GM18498 (cell line): ENCODE measurements around the gene IGF2.

Source experiments
- ATAC-seq: cut with Tn5 transposase; IDR thresholded peaks from one replicate; pipeline ENCODE4 v1.9.1; 2021; ENCODE audit warnings: mild to moderate bottlenecking, moderate library complexity; ENCODE audit not compliant: unreplicated experiment

IGF2 gene

DNA sequence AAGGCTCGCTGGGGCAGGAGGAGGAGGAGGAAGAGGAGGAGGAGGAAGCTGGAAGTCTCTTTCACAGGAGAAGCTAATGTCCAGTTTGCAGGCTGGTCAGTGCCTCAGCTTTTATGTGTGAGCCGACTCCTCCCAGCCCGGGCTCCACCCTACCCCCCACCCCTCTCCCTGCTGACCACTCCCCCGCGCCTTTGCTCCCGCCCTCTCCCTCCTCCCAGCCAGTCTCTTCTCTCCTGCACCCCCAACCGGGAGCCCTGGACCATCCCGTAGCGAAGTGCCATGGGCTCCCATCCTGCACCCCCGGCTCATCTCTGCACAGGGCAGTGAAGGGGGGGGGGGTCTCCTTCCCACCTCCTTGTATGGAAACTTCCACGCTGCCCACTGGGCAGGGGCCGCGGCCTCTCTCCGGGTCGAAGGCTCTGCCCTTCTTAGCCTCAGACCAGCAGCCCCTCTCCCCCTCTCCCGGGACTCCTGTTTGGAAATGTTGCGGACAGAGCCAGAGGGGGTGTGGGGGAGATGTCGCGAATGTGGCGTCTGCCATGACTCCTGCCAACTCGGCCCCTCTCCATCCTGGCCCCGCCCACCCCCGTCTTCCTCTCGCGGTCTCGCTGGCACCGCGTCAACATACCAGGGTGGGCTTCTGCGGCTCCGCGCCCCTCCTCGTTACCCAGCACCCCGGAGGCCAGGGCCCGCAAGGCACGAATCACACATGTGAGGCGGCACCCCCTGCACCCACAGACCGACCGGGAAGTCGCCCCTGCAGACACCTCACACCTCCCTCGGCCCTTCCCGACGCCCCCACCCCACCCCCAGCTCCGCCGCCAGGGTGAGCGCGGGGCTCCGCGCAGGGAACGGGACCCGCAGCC is 1.8 kb downstream of the IGF2 start:
- ATAC-seq: no peak

DNA sequence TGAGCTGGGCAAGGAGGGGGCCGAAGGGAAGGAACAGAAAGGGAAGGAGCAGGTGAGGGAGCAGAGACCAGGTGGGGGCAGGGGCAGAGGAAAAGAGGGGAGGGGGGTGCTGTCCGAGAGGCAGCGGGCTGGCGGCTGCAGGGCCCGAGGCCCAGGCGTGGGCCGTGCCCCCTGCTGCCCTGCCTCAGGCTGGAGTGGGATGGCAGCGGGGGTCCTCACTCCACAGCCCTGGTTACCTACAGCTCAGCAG is 2.3 kb downstream of the IGF2 start:
- no peak for ATAC-seq

DNA sequence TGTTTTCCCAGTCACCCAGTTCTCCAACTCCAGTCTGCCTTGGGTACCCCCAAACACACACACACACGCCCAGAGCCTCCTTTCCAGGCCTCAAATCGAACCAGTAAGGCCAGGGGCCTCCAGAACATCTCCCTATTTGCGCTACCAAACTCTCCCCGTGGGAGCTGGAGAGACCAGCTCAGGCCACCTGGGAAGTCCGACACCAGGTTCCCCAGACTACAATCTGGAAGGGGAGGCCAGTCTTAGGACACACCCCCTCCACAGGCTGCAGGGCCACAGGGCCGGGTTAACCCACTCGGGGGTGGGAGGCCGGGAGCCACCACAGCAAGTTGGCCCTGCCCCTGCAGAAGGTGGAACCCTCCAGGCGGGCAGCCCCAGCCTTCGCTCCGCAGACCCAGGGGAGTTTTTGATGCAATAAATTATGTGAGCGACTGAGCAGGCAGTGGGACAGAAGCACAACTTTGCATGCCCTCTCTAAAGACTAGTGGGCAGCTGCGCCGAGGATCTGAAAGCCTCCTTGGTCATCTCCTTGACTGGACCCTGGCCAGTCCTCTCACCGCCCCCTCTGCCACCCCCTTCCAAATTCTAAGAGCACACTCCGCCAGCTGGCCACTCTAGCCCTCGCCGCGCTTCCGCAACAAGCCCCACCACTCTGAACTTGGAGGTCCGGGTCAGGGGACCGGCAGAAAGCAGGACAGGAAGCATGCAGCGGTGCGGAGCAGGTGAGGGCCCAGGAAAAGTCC is 2.8 kb downstream of the IGF2 start:
- no peak for ATAC-seq

DNA sequence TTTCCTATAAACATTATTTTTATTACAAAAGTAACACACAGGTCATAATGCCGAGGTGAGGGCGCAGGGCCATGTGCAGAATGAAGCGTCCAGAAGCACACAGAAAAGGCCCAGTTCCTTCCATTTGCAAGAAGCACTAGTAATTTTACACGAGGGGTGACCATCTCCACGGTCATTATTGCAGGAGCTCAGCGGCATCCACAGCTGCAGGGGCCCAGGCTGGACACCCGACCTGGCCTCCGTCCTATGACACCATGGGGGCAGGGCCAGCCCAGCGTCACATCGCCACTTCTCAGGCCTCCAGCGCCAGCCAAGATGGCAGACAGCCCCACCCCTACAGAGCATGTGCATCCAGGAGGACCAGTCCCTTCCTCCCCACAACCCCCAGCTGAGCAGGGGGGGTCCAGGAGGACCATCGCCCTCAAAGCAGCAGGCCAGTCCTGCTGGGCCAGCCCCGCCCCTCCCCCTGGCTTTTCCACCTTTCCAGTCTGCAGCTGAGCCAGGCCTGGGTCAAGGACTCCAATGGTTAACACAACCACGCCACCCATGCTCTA is 3.5 kb downstream of the IGF2 start:
- ATAC-seq: no peak

DNA sequence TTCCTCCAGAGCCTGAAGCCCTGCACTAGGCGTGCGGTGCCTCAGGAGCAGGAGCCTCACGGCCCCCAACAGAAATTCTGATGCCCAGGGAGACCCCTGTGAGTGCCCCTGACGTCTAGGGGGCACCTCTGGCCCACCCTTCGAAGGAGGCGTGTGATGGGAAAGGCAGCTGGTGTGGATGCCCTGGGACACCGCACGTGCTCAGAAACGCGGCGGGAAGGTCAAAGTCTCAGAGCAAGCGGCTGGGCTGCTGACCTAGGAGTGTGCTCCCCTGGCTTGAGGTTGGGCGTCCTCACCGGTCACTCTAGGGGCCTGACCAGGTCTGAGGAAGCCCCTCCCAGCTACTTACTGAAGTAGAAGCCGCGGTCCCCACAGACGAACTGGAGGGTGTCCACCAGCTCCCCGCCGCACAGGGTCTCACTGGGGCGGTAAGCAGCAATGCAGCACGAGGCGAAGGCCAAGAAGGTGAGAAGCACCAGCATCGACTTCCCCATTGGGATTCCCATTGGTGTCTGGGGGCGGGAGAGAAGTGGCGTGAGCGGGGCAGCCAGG is 4.1 kb downstream of the IGF2 start:
- ATAC-seq: no peak

DNA sequence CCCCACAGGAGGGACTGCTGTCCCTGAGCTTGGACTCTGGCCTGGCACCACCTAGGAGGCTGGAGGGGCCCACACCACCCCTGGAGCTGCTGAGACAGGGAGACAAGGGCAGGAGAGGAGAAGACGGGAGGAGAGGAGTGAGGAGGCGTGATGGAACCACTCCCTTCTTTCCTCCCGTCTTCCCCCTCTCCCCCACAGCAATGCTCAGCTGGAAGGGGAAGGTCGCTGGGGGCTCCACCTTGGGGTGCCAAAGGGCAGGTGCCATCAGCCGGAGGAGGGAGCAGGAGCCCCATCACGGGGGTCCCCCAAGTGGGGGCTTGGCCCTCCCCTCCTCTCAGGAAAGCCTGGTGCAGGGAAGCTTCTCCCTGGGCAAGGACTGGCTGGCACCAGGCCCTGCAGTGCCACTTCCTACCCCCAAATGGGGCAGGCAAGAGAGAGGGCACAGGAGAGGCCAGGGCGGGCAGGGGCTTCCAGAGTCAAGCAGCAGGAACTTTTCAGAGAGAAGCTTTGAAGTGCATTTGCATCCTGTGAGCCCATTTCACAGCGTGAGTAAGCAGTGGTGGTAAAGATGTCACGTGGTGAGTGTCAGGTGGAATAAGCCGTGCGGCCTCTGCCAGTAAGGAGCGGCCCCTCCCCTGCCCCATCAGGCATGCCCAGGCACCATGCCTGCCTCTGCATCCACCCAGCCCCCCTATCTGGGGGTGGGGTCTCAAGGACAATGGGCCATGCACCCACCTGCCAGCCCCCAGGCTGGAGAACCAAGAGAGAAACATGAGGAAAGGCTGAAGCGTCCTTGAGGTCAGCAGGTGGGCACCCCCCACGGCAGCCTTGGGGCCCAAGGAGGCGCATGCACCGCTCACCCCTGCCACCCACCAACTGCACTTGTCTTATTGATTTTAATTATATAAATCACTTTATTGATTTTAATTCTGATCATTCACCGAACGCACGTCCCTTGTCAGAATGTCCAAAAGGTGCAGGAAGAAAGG is 4.9 kb downstream of the IGF2 start:
- no peak for ATAC-seq

DNA sequence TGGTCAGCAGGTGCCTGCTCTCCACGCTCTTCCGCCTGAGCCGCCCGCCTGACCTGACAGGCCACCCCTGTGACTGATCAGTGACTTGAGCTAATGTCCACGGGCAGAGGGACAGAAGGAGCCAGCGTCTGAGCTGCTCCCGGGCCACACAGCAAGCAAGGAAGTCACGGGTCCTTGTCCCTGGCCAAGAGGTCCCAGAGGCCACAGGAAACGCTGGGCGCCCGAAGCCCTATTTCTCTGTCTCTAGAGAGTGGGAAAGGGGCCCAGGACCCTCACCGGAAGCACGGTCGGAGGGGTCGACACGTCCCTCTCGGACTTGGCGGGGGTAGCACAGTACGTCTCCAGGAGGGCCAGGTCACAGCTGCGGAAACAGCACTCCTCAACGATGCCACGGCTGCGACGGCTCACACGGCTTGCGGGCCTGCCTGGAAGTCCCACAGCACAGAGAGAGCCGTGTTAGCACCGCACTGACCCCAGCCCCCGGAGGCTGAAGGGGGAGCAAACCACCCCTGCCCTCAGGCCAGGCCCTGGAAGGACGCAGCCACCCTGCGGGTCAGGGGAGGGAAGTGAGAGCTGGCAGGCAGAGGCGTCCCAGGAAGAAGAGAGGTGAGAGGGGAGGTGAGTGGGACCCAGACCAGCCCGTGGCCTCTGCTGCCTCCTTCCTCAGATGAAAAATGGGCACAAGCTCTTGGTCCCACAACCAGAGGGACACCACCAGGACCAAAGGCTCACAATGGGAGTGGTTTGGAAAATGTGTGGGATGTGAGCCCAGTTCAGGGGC is 5.8 kb downstream of the IGF2 start:
- no peak for ATAC-seq

DNA sequence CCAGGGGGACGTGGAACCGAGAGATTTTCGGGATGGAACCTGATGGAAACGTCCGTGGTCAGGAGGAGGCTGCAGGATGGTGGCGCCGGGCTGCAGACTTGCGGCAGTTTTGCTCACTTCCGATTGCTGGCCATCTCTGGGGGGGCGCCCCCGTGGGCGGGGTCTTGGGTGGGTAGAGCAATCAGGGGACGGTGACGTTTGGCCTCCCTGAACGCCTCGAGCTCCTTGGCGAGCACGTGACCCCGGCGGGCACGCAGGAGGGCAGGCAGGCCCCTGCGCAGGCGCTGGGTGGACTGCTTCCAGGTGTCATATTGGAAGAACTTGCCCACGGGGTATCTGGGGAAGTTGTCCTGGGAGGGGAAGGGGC is 6.3 kb downstream of the IGF2 start:
- ATAC-seq: no peak

DNA sequence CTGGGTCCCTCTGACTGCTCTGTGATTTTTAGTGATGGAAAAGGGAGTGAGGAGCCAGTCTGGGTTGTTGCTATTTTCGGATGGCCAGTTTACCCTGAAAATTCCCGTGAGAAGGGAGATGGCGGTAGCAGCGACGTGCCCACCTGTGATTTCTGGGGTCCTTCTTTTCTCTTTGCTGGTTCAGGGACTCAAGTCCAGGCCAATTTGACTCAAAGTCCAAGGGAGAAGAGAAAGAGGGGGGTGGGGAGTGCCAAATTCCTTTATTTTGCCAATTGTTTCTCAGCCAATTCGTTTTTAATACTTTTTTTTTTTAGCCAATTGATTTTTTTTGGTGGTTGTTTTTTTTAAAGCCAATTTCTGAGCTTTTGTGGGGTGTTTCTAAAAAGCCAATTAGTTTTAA is 6.9 kb downstream of the IGF2 start:
- no peak for ATAC-seq

DNA sequence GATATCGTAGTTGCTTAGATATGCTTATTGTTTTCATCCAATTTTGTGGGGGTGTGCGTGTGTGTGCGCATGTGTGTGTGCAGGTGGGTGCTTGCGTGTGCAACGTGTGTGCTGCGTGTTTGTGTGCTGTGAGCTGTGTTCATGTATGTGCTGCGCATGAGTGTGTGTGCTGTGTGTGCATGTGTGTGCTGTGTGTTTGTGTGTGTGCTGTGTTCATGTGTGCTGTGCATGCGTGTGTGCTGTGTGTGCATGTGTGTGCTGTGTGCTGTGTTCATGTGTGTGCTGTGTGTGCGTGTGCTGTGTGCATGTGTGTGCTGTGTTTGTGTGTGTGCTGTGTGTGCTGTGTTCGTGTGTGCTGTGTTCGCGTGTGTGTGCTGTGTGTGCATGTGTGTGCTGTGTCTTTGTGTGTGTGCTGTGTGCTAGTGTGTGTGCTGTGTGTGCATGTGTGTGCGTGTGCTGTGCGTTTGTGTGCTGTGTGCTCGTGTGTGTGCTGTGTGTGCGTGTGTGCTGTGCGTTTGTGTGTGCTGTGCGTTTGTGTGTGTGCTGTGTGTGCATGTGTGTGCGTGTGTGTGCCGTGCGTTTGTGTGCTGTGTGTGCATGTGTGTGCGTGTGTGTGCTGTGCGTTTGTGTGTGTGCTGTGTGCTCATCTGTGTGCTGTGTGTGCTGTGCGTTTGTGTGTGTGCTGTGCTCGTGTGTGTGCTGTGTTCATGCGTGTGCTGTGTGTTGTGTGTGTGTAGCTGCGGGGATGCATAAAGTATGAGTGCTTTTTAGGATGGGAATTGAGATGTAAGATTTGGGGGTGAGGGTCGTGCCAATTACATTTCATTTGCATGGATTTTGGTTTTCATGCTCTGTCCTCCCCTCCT is 7.6 kb downstream of the IGF2 start:
- ATAC-seq: no peak

DNA sequence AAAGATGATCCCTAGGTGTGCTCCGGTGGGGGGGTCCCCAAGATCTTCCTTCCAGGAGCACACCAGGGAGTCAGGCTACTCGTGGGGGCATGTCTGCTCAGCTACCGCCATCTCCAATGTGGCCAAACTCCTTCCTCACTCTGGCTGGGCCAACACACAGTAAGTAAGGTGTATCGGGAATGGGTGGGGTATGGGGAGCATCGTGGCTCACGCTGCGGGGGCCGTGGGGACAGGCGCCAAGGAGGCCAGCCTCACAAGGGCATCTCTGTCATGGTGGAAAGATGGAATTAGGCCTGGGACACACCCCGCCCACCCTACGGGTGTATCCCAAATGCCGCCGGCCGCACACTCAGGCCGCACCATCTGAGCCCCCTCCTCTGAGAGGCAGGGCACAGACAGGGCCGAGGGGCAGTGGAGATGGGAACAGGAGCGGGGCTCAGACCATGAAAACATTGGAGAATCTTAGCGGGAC is 8.3 kb downstream of the IGF2 start:
- no peak for ATAC-seq

DNA sequence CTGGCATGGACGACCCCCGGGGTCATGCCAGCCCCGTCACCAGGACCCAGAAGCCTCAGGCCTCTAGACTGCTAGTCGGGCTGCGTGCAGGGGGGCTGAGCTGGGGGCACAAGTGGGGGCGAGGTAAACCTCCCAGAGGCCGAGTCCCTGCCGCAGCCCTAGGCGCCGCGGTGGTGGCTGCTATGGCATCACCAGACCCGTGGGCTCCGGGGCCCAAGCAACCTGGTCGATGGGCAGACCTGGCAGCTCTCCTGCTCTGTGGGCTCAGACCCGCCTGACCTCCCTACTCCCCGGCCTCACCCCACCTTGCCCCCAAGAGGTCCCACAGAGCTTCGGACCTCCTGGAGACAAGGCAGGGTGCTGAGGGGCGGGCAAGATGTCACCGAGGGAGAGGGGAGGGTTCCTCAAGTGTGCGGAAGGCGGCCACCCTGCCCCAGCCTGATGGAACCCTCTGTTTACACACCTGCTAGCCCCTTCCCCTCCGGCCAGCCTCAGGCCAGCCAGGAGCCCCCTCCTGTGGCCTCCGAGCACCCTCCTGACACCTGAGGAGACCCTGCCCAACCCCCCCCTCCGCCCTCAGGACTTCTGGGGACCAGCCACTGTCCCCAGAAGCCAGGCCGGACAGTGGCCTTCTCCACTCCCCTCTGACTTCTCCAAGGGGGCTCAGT is 9.4 kb downstream of the IGF2 start:
- no peak for ATAC-seq

DNA sequence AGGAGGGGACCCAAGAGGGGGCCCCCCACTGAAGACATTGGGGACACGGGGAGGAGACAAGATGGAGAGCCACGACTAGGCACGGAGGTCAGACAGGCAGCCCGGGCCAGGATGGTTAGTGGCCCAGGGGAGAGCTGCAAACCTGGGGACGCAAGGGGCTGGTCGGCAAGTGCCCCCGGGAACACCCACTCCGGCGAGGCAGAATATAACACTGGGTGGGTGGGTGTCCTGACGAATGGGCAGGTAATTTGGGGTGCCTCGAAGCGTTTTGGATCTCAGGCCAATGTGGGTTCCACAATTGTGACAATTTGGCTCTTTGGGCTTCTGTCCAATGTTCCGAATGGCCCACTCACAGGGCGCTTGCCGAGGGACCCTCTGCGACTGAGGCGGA is 9.9 kb downstream of the IGF2 start:
- ATAC-seq: no peak

DNA sequence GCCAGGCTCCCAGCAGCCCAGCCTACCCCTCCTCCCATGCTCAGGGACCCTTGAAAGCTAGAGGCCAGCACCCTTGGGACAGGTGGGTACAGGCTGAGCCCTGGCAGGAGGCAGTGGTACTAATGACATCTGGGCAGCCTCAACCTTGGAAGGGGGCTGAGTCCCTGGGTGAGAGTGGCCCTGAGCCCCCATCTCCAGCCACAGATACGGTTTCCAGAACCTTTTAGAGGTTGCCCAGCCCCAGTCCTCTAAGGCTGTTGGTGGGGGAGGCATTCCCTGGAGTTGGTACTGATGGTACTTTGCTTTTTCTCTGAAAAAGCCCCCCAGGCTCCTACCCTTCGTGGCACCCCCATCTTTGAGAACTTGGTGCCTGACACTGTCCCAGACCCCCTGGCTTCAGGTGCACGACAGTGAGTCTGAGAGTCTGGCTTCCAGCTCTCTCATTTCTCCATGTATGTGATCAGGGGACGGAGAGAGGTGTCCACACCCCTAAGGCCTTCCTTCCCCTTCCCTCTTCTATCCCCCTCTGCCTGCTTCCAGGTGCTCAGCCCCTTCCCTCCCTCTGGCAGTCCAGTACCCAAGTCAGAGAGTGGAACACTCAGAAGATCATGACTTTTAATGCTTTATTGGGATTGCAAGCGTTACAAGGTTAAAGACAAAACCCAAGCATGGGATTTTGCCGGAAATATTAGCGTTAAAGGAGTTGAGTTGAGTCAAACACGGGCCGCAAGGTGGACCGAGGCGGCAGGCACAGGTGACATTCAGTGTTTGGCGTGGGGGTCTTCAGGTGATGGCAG is 10.5 kb downstream of the IGF2 start:
- no peak for ATAC-seq

DNA sequence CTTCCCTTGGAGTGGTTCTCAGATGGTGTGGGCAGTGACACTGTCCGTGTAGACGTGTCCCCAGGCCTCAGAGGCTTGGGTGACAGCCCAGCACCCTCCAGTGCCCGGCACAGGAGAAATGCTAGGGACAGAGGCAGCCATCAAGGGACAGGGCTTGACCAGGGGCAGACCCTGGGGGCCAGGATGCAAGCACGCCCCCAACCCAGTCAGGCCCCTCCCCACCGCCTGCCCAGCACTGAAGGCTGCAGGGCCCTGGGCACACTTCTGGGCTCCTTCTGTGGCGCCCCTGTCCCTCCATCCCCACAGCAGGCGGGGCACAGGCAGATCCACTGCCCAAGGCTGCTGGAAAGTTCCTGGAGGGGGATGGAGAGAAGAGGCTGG is 11.1 kb downstream of the IGF2 start:
- ATAC-seq: no peak

DNA sequence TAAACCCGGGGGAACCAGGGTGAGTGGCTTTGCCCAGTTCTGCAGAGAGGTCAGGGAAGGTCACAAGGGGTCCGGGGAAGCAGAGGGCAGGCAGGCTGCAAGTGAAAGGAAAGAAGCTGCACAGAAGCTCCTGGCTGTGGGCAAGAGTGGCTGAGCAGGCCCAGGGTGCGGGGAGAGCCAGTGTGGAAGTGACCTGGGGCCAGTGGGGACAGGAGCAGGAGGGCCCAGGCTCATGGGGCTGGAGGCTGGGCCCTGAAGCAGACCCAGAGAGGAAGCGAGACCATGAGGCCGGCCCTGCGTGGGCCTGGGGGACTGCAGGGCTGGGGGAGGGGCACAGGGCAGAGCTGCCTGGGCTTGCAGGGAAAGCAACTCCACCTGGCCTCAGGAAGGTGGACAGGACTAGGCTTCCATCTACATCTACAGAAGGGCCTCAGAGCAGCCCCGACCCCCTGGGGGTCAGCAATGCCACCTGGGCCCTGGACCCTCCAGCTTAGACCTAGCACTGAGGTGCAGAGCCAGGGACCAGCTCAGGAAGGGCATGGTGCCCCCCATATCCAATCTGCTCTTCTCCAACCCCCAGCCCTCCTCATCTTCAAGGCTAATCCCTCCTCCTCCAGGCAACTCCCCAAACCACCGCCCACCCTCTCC is 11.6 kb downstream of the IGF2 start:
- no peak for ATAC-seq

DNA sequence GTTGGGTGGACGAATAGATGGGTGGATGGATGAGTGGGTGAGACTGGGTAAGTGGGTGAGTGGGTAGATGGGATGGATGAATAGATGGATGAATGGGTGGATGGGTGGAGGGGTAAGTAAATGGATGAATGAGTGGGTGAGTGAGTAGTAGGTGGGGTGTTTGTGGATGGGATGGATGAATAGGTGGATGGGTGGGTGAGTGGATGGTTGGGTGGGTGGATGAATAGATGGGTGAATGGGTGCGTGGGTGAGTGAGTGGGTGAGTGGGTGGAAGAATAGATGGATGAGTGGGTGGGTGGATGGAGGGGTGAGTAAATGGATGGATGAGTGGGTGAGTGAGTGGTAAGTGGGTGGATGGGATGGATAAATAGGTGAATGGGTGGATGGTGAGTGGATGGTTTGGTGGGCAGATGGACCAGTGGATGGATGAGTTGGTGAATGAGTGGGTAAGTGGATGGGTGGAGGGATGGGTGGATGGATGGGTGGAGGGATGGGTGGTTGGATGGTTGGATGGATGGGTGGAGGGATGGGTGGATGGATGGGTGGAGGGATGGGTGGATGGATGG is 12.6 kb downstream of the IGF2 start:
- no peak for ATAC-seq
